Activated T-helper 1 cell treated with Interleukin-2 at 50 U/mL for 16 hours (primary cell): ENCODE measurements around the gene SPIRE1.
"Not testable (repeated sequence)": the region's sequence is repeated elsewhere in the genome, so short reads cannot be mapped to it uniquely, and the experiment has no call there.

Experiments used
- DNase-seq: peaks from one replicate; pipeline ENCODE4 v3.0.0-alpha.2; 2020; ENCODE audit warnings: low read depth

SPIRE1 gene

DNA sequence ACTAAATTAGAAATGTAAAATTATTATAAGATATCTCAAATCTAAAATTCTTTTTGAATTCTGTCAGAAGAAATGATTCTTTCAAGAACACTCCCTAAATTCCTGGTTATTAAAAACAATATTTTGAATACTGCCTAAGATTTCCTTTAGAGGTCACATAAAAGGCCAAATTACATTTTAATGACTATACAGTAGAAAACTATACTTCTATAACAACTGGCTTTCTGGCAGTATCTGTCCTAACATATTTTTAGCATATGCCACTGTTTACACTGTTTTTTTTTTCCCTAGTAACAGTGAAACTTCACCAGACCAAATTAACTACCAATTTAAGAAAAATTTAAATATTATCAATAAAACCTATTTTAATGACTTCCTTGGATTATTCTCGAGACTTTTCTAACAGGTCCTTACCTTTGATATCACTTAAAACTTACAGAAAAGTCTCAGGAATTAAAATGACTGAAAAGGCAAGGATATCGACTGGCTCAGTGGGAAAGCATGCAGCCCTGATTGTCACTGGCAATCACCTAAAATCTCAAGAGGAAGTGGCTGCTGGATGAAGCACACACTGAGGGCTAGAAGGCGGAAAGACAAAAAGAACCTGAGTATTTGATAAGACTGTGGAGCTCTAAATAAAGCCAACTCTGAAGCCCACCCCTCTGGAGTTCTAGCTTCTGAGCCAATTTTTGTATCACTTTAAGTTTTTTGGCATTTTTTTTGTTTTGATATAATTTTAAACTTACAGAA is 59.6 kb downstream of the SPIRE1 start:
- DNase-seq = no peak

GRCh38 chr18:12597760-12598159 is 60.1 kb downstream of the SPIRE1 start:
- no peak for DNase-seq

DNA sequence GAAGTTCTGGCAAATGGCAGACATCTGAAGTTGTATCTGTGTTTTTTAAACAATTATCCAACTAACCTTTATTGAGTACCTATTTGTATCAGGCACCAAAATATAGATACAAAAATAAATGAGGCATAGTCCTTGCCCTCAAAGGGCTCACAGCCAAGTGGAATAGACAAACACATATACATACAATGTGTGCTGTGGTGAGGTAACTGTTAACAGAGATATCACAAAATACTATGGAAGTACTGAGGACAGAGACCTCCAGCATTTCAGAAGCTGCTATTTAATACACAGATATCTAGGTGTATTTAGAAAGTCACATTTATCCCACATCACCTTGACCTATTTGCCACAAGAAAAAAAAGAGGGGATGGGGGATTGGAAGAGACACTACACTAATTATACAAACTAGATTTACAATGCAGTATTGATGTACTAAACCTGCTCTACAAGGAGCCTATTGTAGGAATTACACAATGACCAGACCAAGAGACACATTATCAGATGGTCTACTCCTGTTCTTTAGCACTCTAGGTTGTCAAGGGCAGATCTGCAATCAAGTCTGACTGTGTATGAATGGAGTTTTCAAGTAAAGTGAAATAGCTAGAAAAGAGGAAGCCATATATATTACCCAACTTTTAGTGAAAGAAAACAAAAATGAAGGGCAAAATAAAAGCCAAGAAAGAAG is 62.2 kb downstream of the SPIRE1 start:
- DNase-seq = no peak

DNA sequence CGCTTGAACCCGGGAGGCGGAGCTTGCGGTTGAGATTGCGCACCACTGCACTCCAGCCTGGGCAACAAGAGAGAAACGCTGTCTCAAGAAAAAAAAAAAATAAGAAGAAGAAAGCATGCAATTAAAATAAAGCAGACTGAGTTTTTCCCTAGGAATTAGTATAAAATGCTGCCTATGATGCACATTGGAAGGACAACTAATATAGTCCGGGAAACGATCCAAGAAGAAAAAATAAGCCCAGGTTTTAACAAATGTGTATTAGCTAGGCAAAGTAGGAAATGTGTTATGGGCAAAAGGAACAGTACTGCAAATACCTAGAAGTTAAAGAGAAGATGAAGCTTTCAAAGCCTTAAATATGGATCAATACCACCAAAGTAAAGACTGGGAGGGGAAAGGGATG is 64.0 kb downstream of the SPIRE1 start:
- no peak for DNase-seq

DNA sequence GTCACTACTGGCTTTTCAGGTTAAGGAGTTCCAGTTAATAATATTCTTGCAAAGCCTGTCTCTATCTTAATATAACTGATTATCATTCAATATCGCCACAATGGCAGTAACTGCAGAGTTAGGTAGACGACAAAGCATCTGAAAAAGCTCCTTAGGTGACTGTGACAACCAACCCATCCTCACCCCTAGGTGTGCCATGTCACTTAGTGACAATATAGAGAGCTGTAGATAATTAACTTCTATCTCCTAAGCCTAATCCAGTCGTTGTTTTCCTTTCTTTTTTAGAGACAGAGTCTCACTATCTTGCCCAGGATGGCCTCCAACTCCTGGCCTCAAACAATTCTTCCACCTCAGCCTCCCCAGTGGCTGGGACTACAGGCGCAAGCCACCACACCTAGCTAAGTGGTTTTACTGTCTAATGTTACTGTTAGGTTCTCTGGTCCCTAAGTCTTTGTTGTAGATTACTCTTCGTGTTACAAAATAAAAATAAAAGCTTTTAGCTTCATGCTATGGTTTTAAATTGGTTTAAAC is 65.2 kb downstream of the SPIRE1 start:
- no peak for DNase-seq

GRCh38 chr18:12589448-12589847 is 68.5 kb downstream of the SPIRE1 start:
- no peak for DNase-seq

DNA sequence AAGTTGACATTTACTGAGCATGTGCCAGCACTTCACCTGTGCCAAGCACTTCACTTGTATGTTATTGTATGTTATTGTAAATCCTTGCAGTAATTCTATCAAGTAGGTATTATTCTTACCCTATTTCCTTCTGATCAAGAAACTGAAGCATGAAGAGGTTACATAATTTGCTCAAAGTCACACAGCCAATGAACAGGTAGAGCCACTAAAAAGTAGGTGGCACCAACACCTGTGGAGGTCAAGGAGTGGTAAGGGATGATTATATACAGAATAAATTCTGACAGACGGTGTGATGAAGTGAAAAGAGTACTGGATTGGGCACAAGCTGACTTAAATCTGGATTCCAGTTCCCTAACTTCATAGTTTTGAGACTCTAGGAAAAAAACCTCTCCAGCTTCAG is 71.0 kb downstream of the SPIRE1 start:
- DNase-seq = no peak

- no peak for DNase-seq
These were observed 72.7 kb downstream of the SPIRE1 start for GRCh38 chr18:12585218-12585617.

GRCh38 chr18:12580630-12581342 is 77.1 kb downstream of the SPIRE1 start:
- no peak for DNase-seq

- DNase-seq = no peak
These were observed 78.1 kb downstream of the SPIRE1 start for GRCh38 chr18:12579775-12580174.

- no peak for DNase-seq
These were observed 80.1 kb downstream of the SPIRE1 start for GRCh38 chr18:12577848-12578247.

GRCh38 chr18:12574494-12575185 is 83.3 kb downstream of the SPIRE1 start:
- DNase-seq = no peak

DNA sequence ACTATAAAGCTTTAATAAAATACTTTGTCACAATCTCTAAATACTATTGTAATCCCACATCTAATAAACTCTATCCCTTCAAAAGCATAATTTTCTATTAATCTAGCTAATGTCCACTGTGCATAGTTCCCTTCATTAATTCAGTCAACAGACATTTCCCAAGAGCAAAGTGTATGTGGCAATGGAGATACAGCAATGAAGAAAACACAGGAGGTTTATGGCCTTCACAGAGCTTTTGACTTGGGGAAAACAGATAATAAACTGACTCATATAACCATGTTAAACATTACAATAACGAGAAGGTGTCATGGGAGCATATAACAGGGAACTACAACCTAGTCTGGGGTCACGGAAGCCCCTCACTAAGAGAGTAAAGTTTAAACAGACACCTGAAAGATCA is 86.3 kb downstream of the SPIRE1 start:
- DNase-seq = no peak

- no peak for DNase-seq
These were observed 88.1 kb downstream of the SPIRE1 start for GRCh38 chr18:12569791-12570190.

DNA sequence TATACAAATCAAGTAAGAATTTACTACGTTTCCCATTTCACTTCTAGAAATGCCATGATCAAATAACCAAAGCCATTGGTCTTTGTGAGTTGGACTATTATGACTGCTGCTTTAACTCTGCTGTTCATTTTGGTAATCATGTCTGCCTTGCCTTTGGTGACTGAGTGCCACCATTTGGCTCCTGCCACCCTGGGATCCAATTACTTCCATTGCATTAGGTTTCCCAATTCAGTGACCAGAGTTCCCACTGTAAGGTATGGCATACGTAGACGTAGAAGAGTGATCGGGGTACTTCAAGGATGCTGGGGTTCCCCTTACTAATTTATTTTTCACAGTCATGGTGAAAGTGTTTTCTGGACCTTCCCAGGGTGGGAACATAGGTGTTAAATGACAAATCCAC is 90.1 kb downstream of the SPIRE1 start:
- DNase-seq = no peak

DNA sequence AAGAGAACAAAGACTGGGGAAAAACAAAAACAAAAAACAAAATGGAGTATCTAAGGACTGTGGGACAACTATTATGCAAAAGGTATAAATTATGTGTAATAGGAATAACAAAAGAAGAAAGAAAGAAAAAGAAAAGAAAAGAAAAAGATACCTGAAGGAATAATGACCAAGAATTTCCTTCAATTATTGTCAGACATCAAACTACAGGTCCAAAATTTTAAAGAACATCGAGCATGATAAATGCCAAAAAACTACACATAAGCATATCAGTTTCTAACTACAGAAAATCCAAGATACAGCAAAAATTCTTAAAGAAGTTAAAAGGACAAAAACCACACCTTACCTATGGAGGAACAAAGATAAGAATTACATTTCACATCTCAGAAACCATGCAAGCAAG is 93.0 kb downstream of the SPIRE1 start:
- DNase-seq = no peak

GRCh38 chr18:12564378-12564777 is 93.5 kb downstream of the SPIRE1 start:
- no peak for DNase-seq

GRCh38 chr18:12560600-12560999 is 97.3 kb downstream of the SPIRE1 start:
- DNase-seq = not testable (repeated sequence)

GRCh38 chr18:12559319-12559718 is 98.6 kb downstream of the SPIRE1 start:
- no peak for DNase-seq

GRCh38 chr18:12556946-12557806 is 100.7 kb downstream of the SPIRE1 start:
- DNase-seq = no peak

GRCh38 chr18:12554796-12555388 is 103.0 kb downstream of the SPIRE1 start:
- DNase-seq = no peak
